ENCODE results near the gene FRRS1L.

DNA sequence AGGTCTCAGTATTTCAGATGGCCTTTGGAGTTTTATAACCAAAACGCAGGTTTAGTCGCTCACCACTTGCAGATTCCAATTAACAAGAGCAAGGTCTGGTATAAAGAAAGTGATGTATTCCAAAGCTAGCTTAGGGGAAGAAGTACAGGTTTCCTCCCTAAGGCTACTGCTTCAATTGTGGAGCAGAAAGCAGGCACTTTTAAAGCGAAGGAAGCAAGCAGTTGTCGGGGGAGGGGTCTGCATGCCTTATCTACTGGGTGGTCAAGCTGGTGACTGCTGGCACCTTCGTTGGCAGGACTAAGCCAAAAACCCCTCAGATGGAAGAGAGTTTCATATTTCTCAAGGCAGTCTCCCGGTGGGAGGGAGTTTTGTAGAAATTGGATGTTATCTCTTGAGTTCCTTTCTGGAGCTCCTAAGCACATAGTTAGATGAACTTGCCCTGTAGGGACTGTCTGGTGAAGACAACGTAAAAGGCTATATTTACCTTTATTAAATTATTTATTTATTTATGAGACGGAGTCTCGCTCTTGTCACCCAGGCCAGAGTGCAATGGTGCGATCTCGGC, 45.7 kb downstream of the FRRS1L start:
- TF ChIP-seq CTCF (IDR thresholded peaks at IDR 0.05): no peak
- no peak for TF ChIP-seq POLR2A (IDR thresholded peaks at IDR 0.05)

Measured in lower leg skin (tissue), 3 donors.